Measurements from ENCODE around the gene CEP78. TPM values are rescaled to one million over a fixed set of nuclear protein-coding genes. Genes with fewer than 3 reads are reported as not detected.

The CEP78 gene
- total and polyA plus RNA-seq, 7 donors = 2.4 to 14.0 (median 9.0) TPM

DNA sequence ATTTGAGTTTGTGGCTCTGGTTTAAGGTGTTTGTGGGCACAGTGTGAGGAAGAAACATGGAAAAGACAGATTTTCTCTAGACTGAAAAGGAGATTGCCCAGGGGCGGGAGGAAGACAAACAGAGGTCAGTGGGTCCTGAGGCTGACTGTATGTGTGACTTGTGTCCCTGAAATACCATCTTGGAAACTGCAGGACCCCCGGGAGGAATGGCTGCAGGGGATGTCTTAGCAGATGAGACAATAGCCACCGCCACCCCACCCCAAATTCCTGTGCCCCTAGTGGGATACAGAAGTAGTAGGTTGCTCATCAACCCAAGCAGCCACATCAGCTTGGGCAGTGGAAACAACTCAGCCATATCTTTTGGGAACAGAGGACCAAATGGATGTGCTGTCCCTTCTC is 59.3 kb downstream of the CEP78 start:
- Histone ChIP-seq H3K9me3 (no peaks in the 10 kb centered on the region), H3K4me3 (no peak overlapping the region), H3K4me1 (peaks cover 0 to 29% (median 27%) of the 10 kb centered on the region in 4 donors), H3K36me3 (no peaks in the 10 kb centered on the region), H3K27ac (peak overlapping the region in 2 of 4 donors; percentile 75 to 76), H3K27me3 (peaks cover 0 to 17% (median 0%) of the 10 kb centered on the region in 3 donors)
- TF ChIP-seq, protein P1, sequence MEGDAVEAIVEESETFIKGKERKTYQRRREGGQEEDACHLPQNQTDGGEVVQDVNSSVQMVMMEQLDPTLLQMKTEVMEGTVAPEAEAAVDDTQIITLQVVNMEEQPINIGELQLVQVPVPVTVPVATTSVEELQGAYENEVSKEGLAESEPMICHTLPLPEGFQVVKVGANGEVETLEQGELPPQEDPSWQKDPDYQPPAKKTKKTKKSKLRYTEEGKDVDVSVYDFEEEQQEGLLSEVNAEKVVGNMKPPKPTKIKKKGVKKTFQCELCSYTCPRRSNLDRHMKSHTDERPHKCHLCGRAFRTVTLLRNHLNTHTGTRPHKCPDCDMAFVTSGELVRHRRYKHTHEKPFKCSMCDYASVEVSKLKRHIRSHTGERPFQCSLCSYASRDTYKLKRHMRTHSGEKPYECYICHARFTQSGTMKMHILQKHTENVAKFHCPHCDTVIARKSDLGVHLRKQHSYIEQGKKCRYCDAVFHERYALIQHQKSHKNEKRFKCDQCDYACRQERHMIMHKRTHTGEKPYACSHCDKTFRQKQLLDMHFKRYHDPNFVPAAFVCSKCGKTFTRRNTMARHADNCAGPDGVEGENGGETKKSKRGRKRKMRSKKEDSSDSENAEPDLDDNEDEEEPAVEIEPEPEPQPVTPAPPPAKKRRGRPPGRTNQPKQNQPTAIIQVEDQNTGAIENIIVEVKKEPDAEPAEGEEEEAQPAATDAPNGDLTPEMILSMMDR (IDR thresholded peaks at IDR 0.05) = no peak
- TF ChIP-seq POLR2AphosphoS5 (IDR thresholded peaks at IDR 0.05) (no peak), POLR2A (IDR thresholded peaks at IDR 0.05) (no peak), EP300 (IDR thresholded peaks at IDR 0.05) (no peak)
- DNase-seq = no peak
- WGBS, 2 donors = 90 to 93% methylated on average over 3 of the region's 3 CpGs
- intact Hi-C loops (cut with DNase I) = loop anchor here (5.0 to 10.0 kb wide), 4 partner anchors 33 to 1900 kb away; partner anchors contain the start of genes CEP78, GNAQ and RFK

DNA sequence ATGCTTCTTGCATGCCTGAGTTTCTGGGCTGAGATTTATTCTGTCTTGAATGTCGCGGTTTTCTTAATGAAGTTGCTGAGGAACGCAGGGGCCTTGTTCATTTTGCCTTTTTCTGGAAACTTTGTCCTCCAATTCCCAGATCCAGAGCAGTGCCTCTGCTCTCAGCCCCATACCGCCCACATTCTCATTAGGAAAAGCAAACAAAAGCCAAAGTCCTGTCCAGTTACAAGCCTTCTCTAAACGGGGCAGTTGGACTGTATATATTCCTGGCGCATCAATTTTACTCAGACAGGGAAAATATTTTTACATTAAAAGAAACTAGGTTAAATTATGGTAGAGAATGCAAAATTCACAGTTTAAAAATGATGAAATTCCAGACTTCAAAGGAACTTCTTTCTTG is 59.9 kb downstream of the CEP78 start:
- TF ChIP-seq POLR2A (IDR thresholded peaks at IDR 0.05) (no peak), POLR2AphosphoS5 (IDR thresholded peaks at IDR 0.05) (no peak), EP300 (IDR thresholded peaks at IDR 0.05) (no peak)
- TF ChIP-seq, protein P1 (IDR thresholded peaks at IDR 0.05) = no peak
- DNase-seq = no peak
- intact Hi-C loops (cut with DNase I) = loop anchor here (5.0 to 10.0 kb wide), 4 partner anchors 33 to 1901 kb away; partner anchors contain the start of genes CEP78, GNAQ and RFK
- peaks cover 0 to 29% (median 27%) of the 10 kb centered on the region in 4 donors for H3K4me1 ChIP-seq
- no peaks in the 10 kb centered on the region for H3K36me3 ChIP-seq
- WGBS, 2 donors = 73 to 77% methylated on average over 6 of the region's 6 CpGs
- H3K27ac ChIP-seq = peak overlapping the region; percentile 72 to 80 (median 76)
- peak overlapping the region in 3 of 4 donors; percentile 52 to 65 (median 57) for H3K4me3 ChIP-seq
- no peaks in the 10 kb centered on the region for H3K9me3 ChIP-seq
- H3K27me3 ChIP-seq = peaks cover 0 to 19% (median 0%) of the 10 kb centered on the region in 3 donors

- 6 to 7% methylated on average over 32 of the region's 32 CpGs for WGBS, 2 donors
- Histone ChIP-seq H3K4me1 (peaks cover 0 to 29% (median 27%) of the 10 kb centered on the region in 4 donors), H3K36me3 (no peaks in the 10 kb centered on the region), H3K27ac (peak overlapping the region; percentile 72 to 80 (median 76)), H3K4me3 (peak overlapping the region; percentile 52 to 65 (median 60)), H3K27me3 (peaks cover 0 to 19% (median 0%) of the 10 kb centered on the region in 3 donors), H3K9me3 (no peaks in the 10 kb centered on the region)
- intact Hi-C loops (cut with DNase I) = loop anchor here (5.0 to 10.0 kb wide), 4 partner anchors 34 to 1902 kb away; partner anchors contain the start of genes CEP78, GNAQ and RFK
- TF ChIP-seq EP300 (IDR thresholded peaks at IDR 0.05) (no peak), POLR2A (IDR thresholded peaks at IDR 0.05) (no peak), POLR2AphosphoS5 (IDR thresholded peaks at IDR 0.05) (no peak)
- TF ChIP-seq, protein P1 (IDR thresholded peaks at IDR 0.05) = no peak
- DNase-seq = peak; percentile 71
Measured at GRCh38 chr9:78296201-78296892, 60.5 kb downstream of the CEP78 start.

- H3K9me3 ChIP-seq = no peaks in the 10 kb centered on the region
- peak within 1 kb of the TSS; percentile 72 to 80 (median 76) for H3K27ac ChIP-seq
- H3K4me3 ChIP-seq = peak within 1 kb of the TSS; percentile 52 to 65 (median 60)
- peak; percentile 92 for DNase-seq
- TF ChIP-seq, protein P1 (IDR thresholded peaks at IDR 0.05) = no peak
- TF ChIP-seq POLR2A (IDR thresholded peaks at IDR 0.05) (no peak), POLR2AphosphoS5 (IDR thresholded peaks at IDR 0.05) (no peak), EP300 (IDR thresholded peaks at IDR 0.05) (no peak)
- peaks cover 0 to 19% (median 0%) of the 10 kb centered on the region in 3 donors for H3K27me3 ChIP-seq
- H3K4me1 ChIP-seq = peaks cover 0 to 29% (median 27%) of the 10 kb centered on the region in 4 donors
- 1% methylated on average over 76 of the region's 76 CpGs for WGBS, 2 donors
- intact Hi-C loops (cut with DNase I) = loop anchor here (5.0 to 10.0 kb wide), 4 partner anchors 35 to 1902 kb away; partner anchors contain the start of genes CEP78, GNAQ and RFK
- H3K36me3 ChIP-seq = no peaks in the 10 kb centered on the region
Measured at GRCh38 chr9:78296893-78297671, 61.2 kb downstream of the CEP78 start, which contains the start of gene PSAT1. TSS of gene PSAT1 (plus strand) at chr9:78297125. CDS start at chr9:78297211, 86 bp downstream.
